Memory B cell (primary cell): ENCODE results near the gene TWNK.

Experiments used
- ATAC-seq: fragments of 150-1000 bp; cut with Tn5 transposase; 2 replicates; pipeline ENCODE4 v1.10.0; 2021; ENCODE audit warnings: low read depth, mild to moderate bottlenecking, moderate library complexity
- DNase-seq, 2 donors: peaks; one replicate each; pipeline ENCODE4 v3.0.0; 2022; ENCODE audit warnings: low spot score in 2 of 2
- H3K27ac Mint-ChIP-seq: one replicate; pipeline ENCODE4 v1.8.0; 2022; ENCODE audit warnings: mild to moderate bottlenecking, moderate library complexity, mixed read lengths
- H3K27me3 Mint-ChIP-seq: one replicate; pipeline ENCODE4 v1.8.0; 2022; ENCODE audit warnings: mixed read lengths
- H3K36me3 Mint-ChIP-seq: one replicate; pipeline ENCODE4 v1.8.0; 2022; ENCODE audit warnings: mild to moderate bottlenecking, mixed read lengths
- H3K4me1 Mint-ChIP-seq: one replicate; pipeline ENCODE4 v1.8.0; 2022; ENCODE audit warnings: mixed read lengths
- H3K4me3 Mint-ChIP-seq: one replicate; pipeline ENCODE4 v1.8.0; 2022; ENCODE audit warnings: mild to moderate bottlenecking, moderate library complexity, mixed read lengths
- H3K9me3 Mint-ChIP-seq: one replicate; pipeline ENCODE4 v1.8.0; 2022; ENCODE audit warnings: mixed read lengths

The TWNK gene

GRCh38 chr10:100997360-100998182, 10.2 kb downstream of the TWNK start:
- peaks cover 10% of the 10 kb centered on the region for H3K36me3 Mint-ChIP-seq
- peak overlapping the region; percentile 87 for H3K27ac Mint-ChIP-seq
- peaks cover 23% of the 10 kb centered on the region for H3K4me1 Mint-ChIP-seq
- ATAC-seq, result peak; percentile 40
- peak; percentile 65 to 85 for DNase-seq
- H3K4me3 Mint-ChIP-seq, result peak overlapping the region; percentile 91
- H3K27me3 Mint-ChIP-seq, result no peaks in the 10 kb centered on the region
- no peaks in the 10 kb centered on the region for H3K9me3 Mint-ChIP-seq

- Mint-ChIP-seq H3K27ac (peak overlapping the region; percentile 87), H3K4me3 (peak overlapping the region; percentile 91), H3K27me3 (no peaks in the 10 kb centered on the region), H3K4me1 (peaks cover 23% of the 10 kb centered on the region), H3K9me3 (no peaks in the 10 kb centered on the region), H3K36me3 (peaks cover 6% of the 10 kb centered on the region)
- ATAC-seq (peak; percentile 27), DNase-seq (peak; percentile 45 to 69)
Observed at GRCh38 chr10:100998183-100998990, 11.0 kb downstream of the TWNK start.

GRCh38 chr10:100998991-100999741, 11.8 kb downstream of the TWNK start:
- Mint-ChIP-seq H3K4me1 (peaks cover 23% of the 10 kb centered on the region), H3K9me3 (no peaks in the 10 kb centered on the region), H3K27ac (peak overlapping the region; percentile 87), H3K4me3 (peak overlapping the region; percentile 91), H3K27me3 (no peaks in the 10 kb centered on the region), H3K36me3 (peaks cover 8% of the 10 kb centered on the region)
- ATAC-seq, result peak; percentile 70
- DNase-seq, result peak; percentile 83 to 90

GRCh38 chr10:100999742-101000126, 12.4 kb downstream of the TWNK start, which contains the start of gene LZTS2:
TSS of gene LZTS2 (plus strand) at chr10:100999808. CDS start at chr10:101002539, 2,731 bp downstream.
- Mint-ChIP-seq H3K4me3 (peak within 1 kb of the TSS; percentile 91), H3K36me3 (peaks cover 5% of the 10 kb centered on the region), H3K27me3 (no peaks in the 10 kb centered on the region), H3K27ac (peak within 1 kb of the TSS; percentile 87), H3K4me1 (peaks cover 20% of the 10 kb centered on the region), H3K9me3 (no peaks in the 10 kb centered on the region)
- DNase-seq, result no peak
- ATAC-seq, result no peak

GRCh38 chr10:101000127-101000914, 13.0 kb downstream of the TWNK start:
- DNase-seq (no peak), ATAC-seq (no peak)
- H3K36me3 Mint-ChIP-seq, result peaks cover 4% of the 10 kb centered on the region
- no peaks in the 10 kb centered on the region for H3K27me3 Mint-ChIP-seq
- peak overlapping the region; percentile 75 for H3K4me3 Mint-ChIP-seq
- H3K9me3 Mint-ChIP-seq, result no peaks in the 10 kb centered on the region
- peaks cover 19% of the 10 kb centered on the region for H3K4me1 Mint-ChIP-seq
- H3K27ac Mint-ChIP-seq, result peak overlapping the region; percentile 14

- Mint-ChIP-seq H3K4me1 (peaks cover 19% of the 10 kb centered on the region), H3K4me3 (peak overlapping the region; percentile 75), H3K27ac (peak overlapping the region; percentile 14), H3K27me3 (no peaks in the 10 kb centered on the region), H3K36me3 (peaks cover 4% of the 10 kb centered on the region), H3K9me3 (no peaks in the 10 kb centered on the region)
- DNase-seq (no peak), ATAC-seq (no peak)
Observed at GRCh38 chr10:101000915-101001658, 13.7 kb downstream of the TWNK start.

GRCh38 chr10:101001659-101002035, 14.3 kb downstream of the TWNK start:
- Mint-ChIP-seq H3K4me1 (peaks cover 14% of the 10 kb centered on the region), H3K9me3 (no peaks in the 10 kb centered on the region), H3K36me3 (peaks cover 4% of the 10 kb centered on the region), H3K4me3 (no peak overlapping the region), H3K27ac (no peak overlapping the region), H3K27me3 (no peaks in the 10 kb centered on the region)
- DNase-seq (no peak), ATAC-seq (no peak)

- Mint-ChIP-seq H3K4me1 (peaks cover 14% of the 10 kb centered on the region), H3K4me3 (no peak overlapping the region), H3K27ac (no peak overlapping the region), H3K36me3 (peaks cover 4% of the 10 kb centered on the region), H3K27me3 (no peaks in the 10 kb centered on the region), H3K9me3 (no peaks in the 10 kb centered on the region)
- ATAC-seq, result no peak
- no peak for DNase-seq
Observed at GRCh38 chr10:101002456-101002855, 15.1 kb downstream of the TWNK start.

GRCh38 chr10:101003639-101004206, 16.4 kb downstream of the TWNK start:
- H3K27ac Mint-ChIP-seq, result no peak overlapping the region
- no peaks in the 10 kb centered on the region for H3K9me3 Mint-ChIP-seq
- H3K4me3 Mint-ChIP-seq, result no peak overlapping the region
- no peak for DNase-seq
- peaks cover 6% of the 10 kb centered on the region for H3K4me1 Mint-ChIP-seq
- no peaks in the 10 kb centered on the region for H3K27me3 Mint-ChIP-seq
- ATAC-seq, result no peak
- peaks cover 4% of the 10 kb centered on the region for H3K36me3 Mint-ChIP-seq

- ATAC-seq, result no peak
- no peak for DNase-seq
- Mint-ChIP-seq H3K36me3 (peaks cover 4% of the 10 kb centered on the region), H3K27me3 (no peaks in the 10 kb centered on the region), H3K9me3 (no peaks in the 10 kb centered on the region), H3K4me1 (peaks cover 4% of the 10 kb centered on the region), H3K27ac (no peak overlapping the region), H3K4me3 (no peak overlapping the region)
Observed at GRCh38 chr10:101005361-101005760, 18.0 kb downstream of the TWNK start.

GRCh38 chr10:101005869-101006567, 18.7 kb downstream of the TWNK start:
- DNase-seq, result no peak
- H3K4me1 Mint-ChIP-seq, result peaks cover 3% of the 10 kb centered on the region
- no peaks in the 10 kb centered on the region for H3K27me3 Mint-ChIP-seq
- no peak overlapping the region for H3K27ac Mint-ChIP-seq
- H3K9me3 Mint-ChIP-seq, result no peaks in the 10 kb centered on the region
- peaks cover 3% of the 10 kb centered on the region for H3K36me3 Mint-ChIP-seq
- ATAC-seq, result no peak
- no peak overlapping the region for H3K4me3 Mint-ChIP-seq

- DNase-seq (no peak), ATAC-seq (no peak)
- H3K27ac Mint-ChIP-seq, result no peak overlapping the region
- no peaks in the 10 kb centered on the region for H3K4me1 Mint-ChIP-seq
- H3K4me3 Mint-ChIP-seq, result no peak overlapping the region
- H3K36me3 Mint-ChIP-seq, result peaks cover 2% of the 10 kb centered on the region
- no peaks in the 10 kb centered on the region for H3K9me3 Mint-ChIP-seq
- H3K27me3 Mint-ChIP-seq, result no peaks in the 10 kb centered on the region
Observed at GRCh38 chr10:101006593-101007098, 19.3 kb downstream of the TWNK start.
